ENCODE results near the gene FYB1.

Gene FYB1

DNA sequence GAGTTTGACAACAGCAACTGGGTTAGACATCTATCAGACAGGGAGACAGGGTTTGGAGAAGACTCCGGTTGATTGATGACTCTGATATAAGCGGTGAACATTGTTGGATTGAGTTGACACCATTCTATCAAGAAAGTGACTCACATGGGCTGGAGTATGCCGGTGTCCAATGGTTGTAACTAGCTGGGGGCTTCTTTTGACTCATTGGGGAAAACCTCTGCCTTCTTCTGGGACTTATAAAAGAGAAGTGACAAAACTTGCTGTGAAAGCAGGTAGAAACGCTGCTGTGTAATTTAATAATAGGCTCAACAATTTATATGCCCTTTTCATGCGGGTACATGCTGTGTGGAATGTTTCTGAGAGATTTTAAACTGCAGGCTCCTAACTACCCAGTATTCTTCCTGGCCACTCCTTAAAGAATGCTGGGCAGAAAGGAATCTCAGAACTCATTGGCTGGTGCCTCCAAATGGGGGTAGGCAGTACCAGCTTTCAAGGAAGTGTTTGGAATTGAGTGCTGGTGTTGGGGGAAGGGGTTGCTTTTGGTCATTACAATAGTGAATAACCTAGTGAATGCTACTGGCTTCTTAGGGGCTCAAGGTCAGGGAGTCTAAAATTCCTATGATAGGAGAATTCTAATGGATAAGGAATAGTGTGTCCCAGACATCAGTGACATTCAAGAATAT is 43.9 kb downstream of the FYB1 start:
- Mint-ChIP-seq H3K27ac (peak overlapping the region; percentile 77), H3K4me1 (ENCODE audit: low read depth) (peaks cover 85% of the 10 kb centered on the region), H3K4me3 (peak overlapping the region; percentile 64), H3K36me3 (ENCODE audit: low read depth) (peaks cover 62% of the 10 kb centered on the region), H3K27me3 (ENCODE audit: low read depth) (no peaks in the 10 kb centered on the region), H3K9me3 (peaks cover 16% of the 10 kb centered on the region)

DNA sequence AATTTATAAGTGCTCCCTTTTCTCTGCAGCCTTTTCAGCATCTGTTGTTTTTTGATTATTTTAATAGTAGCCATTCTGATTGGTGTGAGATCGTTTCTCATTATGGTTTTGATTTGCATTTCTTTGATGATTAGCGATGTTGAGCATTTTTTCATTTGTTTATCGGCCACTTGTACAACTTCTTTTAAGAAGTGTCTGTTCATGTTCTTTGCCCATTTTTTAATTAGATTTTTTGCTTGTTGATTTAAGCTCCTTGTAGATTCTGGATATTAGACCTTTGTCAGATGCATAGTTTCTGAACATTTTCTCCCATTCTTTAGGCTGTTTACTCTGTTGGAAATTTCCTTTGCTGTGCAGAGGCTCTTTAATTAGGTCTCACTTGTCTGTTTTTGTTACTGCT is 46.3 kb downstream of the FYB1 start:
- no peaks in the 10 kb centered on the region for H3K27me3 Mint-ChIP-seq (ENCODE audit: low read depth)
- H3K4me1 Mint-ChIP-seq (ENCODE audit: low read depth): peaks cover 76% of the 10 kb centered on the region
- no peak overlapping the region for H3K27ac Mint-ChIP-seq
- no peak overlapping the region for H3K4me3 Mint-ChIP-seq
- peaks cover 65% of the 10 kb centered on the region for H3K36me3 Mint-ChIP-seq (ENCODE audit: low read depth)
- peaks cover 16% of the 10 kb centered on the region for H3K9me3 Mint-ChIP-seq

DNA sequence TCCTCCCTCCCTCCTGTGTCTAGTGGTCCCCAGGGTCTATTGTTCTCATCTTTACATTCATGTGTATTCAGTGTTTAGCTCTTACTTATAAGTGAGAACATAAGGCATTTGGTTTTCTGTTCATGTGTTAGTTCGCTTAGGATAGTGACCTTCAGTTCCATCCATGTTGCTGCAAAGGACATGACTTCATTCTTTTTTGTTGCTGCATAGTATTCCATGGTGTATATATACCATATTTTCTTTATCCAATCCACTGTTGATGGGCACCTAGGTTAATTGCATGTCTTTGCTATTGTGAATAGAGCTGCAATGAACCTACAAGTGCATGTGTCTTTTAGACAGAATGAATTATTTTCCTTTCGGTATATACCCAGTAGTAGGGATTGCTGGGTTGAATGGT is 46.8 kb downstream of the FYB1 start:
- Mint-ChIP-seq H3K27me3 (ENCODE audit: low read depth) (no peaks in the 10 kb centered on the region), H3K27ac (no peak overlapping the region), H3K4me3 (no peak overlapping the region), H3K4me1 (ENCODE audit: low read depth) (peaks cover 76% of the 10 kb centered on the region), H3K36me3 (ENCODE audit: low read depth) (peaks cover 67% of the 10 kb centered on the region), H3K9me3 (peaks cover 16% of the 10 kb centered on the region)

DNA sequence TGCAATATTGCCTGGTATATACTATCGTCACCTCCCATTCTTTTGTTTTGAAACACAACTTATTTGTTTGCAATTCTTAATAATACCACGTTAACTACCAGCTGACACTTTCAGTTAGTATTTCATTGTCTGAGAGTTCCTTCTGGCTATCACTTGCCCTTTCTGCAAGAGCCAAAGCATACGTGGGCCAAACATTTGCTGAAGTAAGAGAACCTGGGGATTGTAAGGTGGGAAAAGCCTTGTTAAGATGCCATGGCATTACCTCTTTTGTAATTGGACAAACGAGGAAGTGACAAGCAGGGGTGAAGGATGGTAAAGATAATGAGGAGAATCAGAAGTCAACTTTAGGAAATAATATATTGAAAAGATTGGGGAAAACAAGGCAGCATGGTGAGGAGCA is 47.7 kb downstream of the FYB1 start:
- Mint-ChIP-seq H3K9me3 (peaks cover 16% of the 10 kb centered on the region), H3K4me1 (ENCODE audit: low read depth) (peaks cover 74% of the 10 kb centered on the region), H3K27ac (no peak overlapping the region), H3K36me3 (ENCODE audit: low read depth) (peaks cover 73% of the 10 kb centered on the region), H3K27me3 (ENCODE audit: low read depth) (no peaks in the 10 kb centered on the region), H3K4me3 (no peak overlapping the region)

DNA sequence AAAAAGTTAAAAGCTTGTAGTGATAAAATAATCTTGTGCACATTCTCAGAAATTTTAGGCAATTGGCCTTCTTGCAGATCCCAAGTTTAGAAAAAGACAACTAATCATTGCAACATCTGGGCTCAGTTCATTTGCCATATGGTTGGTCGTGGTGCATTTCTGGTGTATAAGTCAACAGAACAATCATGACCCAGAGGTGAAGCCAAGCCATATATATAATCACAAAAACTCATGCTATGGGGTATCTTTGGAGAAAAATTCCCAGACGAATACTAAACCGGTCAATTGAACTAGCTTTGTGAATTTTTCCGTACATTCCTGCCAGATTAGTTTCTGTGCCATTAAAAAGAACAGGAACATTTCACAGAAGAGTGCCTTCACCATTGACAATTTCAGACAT is 50.3 kb downstream of the FYB1 start:
- Mint-ChIP-seq H3K27me3 (ENCODE audit: low read depth) (no peaks in the 10 kb centered on the region), H3K36me3 (ENCODE audit: low read depth) (peaks cover 71% of the 10 kb centered on the region), H3K27ac (no peak overlapping the region), H3K9me3 (peaks cover 22% of the 10 kb centered on the region), H3K4me3 (no peak overlapping the region), H3K4me1 (ENCODE audit: low read depth) (peaks cover 71% of the 10 kb centered on the region)

DNA sequence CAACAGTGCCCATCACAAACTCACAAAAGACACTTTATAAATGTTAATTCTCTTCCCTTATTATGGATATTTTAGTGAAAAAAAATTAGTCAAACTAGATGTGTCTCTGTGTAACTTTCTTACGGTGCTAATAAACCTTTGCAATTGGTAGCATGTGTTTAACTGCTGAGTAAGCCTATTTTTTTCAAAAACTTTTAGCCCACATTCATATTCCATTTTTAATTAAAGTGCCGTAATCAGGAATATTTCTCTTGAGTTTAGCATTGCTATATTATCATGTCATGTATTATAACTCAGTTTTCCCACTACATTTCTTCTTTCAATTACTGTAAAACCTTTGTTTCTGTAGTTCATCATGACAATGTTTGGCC is 51.4 kb downstream of the FYB1 start:
- Mint-ChIP-seq H3K9me3 (peaks cover 11% of the 10 kb centered on the region), H3K4me1 (ENCODE audit: low read depth) (peaks cover 71% of the 10 kb centered on the region), H3K27me3 (ENCODE audit: low read depth) (no peaks in the 10 kb centered on the region), H3K4me3 (peak overlapping the region; percentile 22), H3K36me3 (ENCODE audit: low read depth) (peaks cover 66% of the 10 kb centered on the region), H3K27ac (peak overlapping the region; percentile 76)

DNA sequence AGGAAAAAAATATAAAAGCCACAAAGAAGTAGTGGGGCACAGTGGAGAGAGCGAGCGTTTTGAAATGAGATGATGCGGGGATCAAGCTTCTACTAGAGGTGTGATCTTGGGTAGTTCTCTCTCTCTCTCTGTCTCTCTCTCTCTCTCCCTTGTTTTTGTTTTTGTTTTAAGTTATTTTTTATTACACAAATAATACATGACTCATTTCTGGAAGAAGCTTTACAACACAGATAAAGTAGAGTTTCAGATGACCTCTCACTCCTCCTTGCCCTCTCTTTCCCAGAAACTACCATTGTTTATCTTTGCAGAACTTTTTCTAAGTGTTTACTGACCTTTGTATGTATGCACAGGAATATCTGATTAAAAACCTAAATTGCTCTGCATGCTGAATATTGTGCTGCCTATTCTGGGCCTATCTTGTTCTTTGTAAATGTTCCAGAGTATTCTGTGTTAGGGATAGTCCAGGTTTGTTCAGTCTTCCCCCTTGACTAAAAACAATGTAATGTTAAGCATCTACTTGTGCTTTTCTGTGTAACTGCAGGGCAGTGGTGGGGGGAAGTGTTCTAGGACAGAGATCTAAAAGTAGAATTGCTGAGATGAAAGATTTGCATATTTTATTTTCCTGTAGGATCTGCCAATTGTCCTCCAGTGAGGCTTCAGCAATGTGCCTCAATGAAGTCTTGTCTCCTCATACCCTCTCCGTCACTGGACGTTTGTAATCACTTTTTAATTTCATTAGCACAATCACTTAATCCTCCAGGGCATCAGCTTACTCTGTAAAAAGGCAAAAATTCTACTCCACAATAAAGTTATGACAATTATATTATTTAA is 52.0 kb downstream of the FYB1 start:
- H3K4me1 Mint-ChIP-seq (ENCODE audit: low read depth): peaks cover 67% of the 10 kb centered on the region
- peaks cover 7% of the 10 kb centered on the region for H3K9me3 Mint-ChIP-seq
- H3K36me3 Mint-ChIP-seq (ENCODE audit: low read depth): peaks cover 60% of the 10 kb centered on the region
- no peaks in the 10 kb centered on the region for H3K27me3 Mint-ChIP-seq (ENCODE audit: low read depth)
- peak overlapping the region; percentile 22 for H3K4me3 Mint-ChIP-seq
- H3K27ac Mint-ChIP-seq: peak overlapping the region; percentile 76

DNA sequence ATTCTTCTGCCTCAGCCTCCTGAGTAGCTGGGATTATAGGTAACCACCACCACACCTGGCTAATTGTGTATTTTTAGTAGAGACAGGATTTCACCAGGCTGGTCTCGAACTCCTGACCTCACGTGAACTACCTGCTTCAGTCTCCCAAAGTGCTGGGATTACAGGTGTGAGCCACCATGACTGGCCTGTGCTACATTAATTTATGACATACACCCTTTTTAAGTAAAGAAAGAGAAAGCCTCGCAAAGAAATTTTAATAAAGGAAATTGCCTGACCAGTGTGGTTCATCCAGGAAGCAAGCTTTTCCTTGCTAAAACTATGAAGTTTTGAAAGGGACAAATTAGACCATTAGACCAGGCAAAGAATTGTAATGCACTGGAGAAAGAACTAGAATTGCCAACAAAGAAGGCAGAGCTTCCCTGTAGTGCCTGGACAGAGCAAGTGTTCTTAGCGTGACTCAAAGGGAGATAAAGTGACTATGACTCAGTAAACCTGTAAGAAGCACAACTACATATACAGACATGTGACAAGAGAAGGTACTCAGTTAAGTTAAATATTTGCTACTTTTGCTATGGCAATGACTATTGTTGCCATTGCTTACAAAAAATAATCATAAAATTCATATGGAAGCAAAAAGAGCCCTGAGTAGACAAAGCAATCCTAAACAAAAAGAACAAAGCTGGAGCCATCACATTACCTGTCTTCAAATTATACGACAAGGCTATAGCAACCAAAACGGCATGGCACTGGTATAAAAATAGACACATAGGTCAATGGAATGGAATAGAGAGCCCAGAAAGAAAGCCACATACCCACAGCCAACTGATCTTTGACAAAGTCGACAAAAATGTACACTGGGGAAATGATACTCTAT is 54.6 kb downstream of the FYB1 start:
- H3K9me3 Mint-ChIP-seq: peaks cover 7% of the 10 kb centered on the region
- no peaks in the 10 kb centered on the region for H3K27me3 Mint-ChIP-seq (ENCODE audit: low read depth)
- H3K4me3 Mint-ChIP-seq: peak overlapping the region; percentile 49
- peak overlapping the region; percentile 76 for H3K27ac Mint-ChIP-seq
- H3K36me3 Mint-ChIP-seq (ENCODE audit: low read depth): peaks cover 60% of the 10 kb centered on the region
- H3K4me1 Mint-ChIP-seq (ENCODE audit: low read depth): peaks cover 66% of the 10 kb centered on the region

DNA sequence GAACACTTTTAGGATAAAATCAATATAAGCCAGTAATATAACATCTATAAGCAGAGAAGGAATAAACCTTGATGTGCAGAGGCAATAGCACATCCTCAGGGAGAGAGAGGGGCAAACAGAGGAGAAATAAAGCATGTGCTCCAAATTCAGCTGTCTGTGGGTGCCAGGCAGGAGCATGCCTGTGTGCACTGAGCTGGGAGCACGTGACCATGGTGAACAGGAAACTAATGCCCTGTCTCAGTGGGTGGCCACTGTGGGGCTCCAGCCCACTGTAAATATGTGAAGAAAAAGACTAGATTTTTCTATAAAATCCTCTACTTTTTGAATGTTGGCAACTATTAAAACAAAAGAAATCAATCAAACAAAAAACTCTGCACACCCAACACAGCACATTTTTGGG is 55.3 kb downstream of the FYB1 start:
- peaks cover 58% of the 10 kb centered on the region for H3K36me3 Mint-ChIP-seq (ENCODE audit: low read depth)
- H3K27ac Mint-ChIP-seq: peak overlapping the region; percentile 76
- H3K9me3 Mint-ChIP-seq: peaks cover 7% of the 10 kb centered on the region
- no peaks in the 10 kb centered on the region for H3K27me3 Mint-ChIP-seq (ENCODE audit: low read depth)
- peak overlapping the region; percentile 66 for H3K4me3 Mint-ChIP-seq
- peaks cover 64% of the 10 kb centered on the region for H3K4me1 Mint-ChIP-seq (ENCODE audit: low read depth)

DNA sequence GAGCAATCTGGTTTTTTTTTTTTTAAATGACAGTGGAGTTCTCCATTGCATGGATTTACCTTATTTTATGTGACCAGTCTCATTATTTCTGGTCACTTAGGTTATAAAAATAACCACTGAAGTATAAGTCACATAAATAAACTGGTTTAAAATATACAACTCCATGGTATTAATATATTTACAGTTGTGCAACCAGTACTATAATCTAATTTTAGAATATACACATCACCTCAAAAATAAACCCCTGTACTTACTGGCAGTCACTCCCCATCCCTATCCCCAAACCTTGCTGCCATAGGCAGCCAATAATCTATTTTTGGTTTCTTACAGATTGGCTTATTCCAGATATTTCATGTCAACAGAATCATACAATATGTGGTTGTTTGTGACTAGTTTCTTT is 57.8 kb downstream of the FYB1 start:
- H3K27me3 Mint-ChIP-seq (ENCODE audit: low read depth): no peaks in the 10 kb centered on the region
- H3K36me3 Mint-ChIP-seq (ENCODE audit: low read depth): peaks cover 54% of the 10 kb centered on the region
- H3K27ac Mint-ChIP-seq: no peak overlapping the region
- H3K9me3 Mint-ChIP-seq: peaks cover 7% of the 10 kb centered on the region
- H3K4me3 Mint-ChIP-seq: no peak overlapping the region
- H3K4me1 Mint-ChIP-seq (ENCODE audit: low read depth): peaks cover 68% of the 10 kb centered on the region

DNA sequence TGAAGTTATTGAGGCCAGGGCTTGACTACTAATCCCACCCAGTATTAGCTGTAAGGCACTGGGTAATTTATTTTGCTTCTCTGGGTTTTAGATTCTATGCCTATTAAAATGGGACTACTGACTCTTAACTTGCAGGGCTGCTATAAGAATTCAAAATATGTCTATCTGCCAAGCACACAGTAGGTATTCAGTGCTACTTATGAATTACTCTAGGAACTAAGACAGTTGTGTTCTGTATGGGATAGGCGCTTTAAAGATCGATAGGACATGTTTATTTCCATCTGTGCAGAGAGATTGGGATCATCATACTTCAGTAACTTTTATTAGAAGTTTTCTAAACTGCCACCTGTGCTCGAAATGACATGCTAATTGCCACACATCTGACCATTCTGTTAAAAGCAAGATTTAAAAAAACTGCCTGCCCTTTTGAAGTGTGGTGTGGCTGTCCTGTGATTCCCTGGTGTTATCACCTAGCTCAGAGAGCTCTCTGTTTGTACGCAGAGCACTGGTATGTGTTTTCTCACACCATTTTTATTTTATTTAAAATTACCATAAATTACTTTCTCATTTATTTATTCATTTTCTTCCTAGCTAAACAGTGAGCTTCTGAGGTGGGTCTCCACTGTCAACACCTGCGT is 58.7 kb downstream of the FYB1 start:
- Mint-ChIP-seq H3K4me3 (no peak overlapping the region), H3K36me3 (ENCODE audit: low read depth) (peaks cover 49% of the 10 kb centered on the region), H3K4me1 (ENCODE audit: low read depth) (peaks cover 72% of the 10 kb centered on the region), H3K9me3 (peaks cover 7% of the 10 kb centered on the region), H3K27ac (no peak overlapping the region), H3K27me3 (ENCODE audit: low read depth) (no peaks in the 10 kb centered on the region)

DNA sequence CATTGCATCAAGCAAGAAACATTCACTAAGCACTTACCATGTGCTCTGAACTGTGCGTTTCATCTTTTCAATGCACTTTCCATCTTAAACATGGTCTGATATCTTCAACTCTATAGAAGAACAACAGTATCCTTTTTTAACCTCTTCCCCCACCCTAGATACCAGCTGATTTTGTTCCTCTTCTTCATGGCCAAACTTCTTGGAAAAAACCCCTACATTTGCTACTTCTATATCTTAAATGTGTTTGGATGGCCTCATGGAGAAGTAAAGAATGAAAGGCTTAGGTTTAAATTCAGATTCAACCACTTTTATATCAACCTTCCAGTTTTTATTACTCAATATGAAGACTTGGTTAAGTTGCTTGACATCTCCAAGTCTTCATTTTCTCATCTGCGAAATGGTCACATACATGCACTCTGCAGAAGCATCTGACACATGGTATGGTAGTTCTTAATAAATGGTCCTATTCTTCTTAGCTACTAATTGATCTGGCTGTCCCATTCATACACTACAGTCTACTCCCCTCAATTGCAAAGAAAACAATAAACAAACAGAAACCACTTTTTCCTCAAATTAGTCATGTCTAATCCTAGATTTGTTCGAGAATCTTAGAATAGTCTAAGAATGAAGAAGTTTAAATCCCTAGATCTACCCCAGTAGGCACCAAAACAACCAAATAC is 59.4 kb downstream of the FYB1 start:
- Mint-ChIP-seq H3K4me3 (no peak overlapping the region), H3K36me3 (ENCODE audit: low read depth) (peaks cover 41% of the 10 kb centered on the region), H3K9me3 (peaks cover under 1% of the 10 kb centered on the region), H3K27me3 (ENCODE audit: low read depth) (no peaks in the 10 kb centered on the region), H3K4me1 (ENCODE audit: low read depth) (peaks cover 70% of the 10 kb centered on the region), H3K27ac (no peak overlapping the region)

DNA sequence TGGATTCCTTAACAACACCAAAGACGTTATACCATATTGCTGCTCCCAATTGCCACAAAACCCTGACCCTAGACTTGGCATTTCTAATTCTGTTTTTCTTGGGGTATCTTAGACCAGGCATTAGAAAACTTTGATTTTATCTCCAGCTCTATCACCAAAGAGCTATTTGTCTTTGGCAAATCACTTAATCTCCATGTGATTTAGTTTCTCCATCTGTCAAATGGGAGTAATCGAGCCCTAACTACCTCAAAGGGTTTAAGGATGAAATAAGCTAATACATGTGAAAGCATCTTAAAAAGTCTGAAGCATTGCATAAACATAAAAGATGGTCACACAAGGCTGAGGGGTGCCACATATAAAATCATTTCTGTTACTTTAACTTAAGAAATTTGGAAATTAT is 60.6 kb downstream of the FYB1 start:
- no peak overlapping the region for H3K4me3 Mint-ChIP-seq
- peaks cover 34% of the 10 kb centered on the region for H3K36me3 Mint-ChIP-seq (ENCODE audit: low read depth)
- H3K27ac Mint-ChIP-seq: no peak overlapping the region
- H3K27me3 Mint-ChIP-seq (ENCODE audit: low read depth): no peaks in the 10 kb centered on the region
- H3K4me1 Mint-ChIP-seq (ENCODE audit: low read depth): peaks cover 62% of the 10 kb centered on the region
- H3K9me3 Mint-ChIP-seq: no peaks in the 10 kb centered on the region

DNA sequence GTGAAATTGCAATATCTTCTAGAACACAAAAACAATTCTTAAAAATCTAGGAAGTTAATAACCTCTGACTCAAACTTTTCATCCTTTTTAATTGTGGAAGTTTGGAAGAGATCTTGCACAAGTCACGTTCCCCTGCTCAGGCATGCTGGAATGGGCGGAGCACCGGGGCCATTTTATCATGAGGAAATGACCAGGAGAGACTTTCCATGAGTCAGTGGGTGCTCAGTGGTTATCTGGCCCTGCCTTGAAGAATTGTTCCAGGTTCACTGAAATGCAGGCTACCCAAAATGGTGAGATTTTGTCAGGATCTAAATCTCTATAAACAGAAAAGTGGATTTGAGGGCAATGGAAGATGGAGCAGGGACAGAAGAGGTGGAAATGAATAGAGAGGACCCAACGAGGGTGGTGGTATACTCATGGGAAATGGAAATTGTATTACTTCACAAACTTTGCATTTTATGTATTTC is 61.2 kb downstream of the FYB1 start:
- no peak overlapping the region for H3K27ac Mint-ChIP-seq
- H3K4me3 Mint-ChIP-seq: no peak overlapping the region
- no peaks in the 10 kb centered on the region for H3K27me3 Mint-ChIP-seq (ENCODE audit: low read depth)
- peaks cover 59% of the 10 kb centered on the region for H3K4me1 Mint-ChIP-seq (ENCODE audit: low read depth)
- peaks cover 36% of the 10 kb centered on the region for H3K36me3 Mint-ChIP-seq (ENCODE audit: low read depth)
- no peaks in the 10 kb centered on the region for H3K9me3 Mint-ChIP-seq
